KOPT-K1 (cell line): ENCODE results near the gene TRIM17.

ENCODE experiments used
- H3K27ac ChIP-seq: fragments of 200-600 bp; sonication (generic); 2 replicates; pipeline ENCODE4 v1.5.1; 2016; ENCODE audit warnings: antibody characterized with exemption, mild to moderate bottlenecking, low read depth, low read length; ENCODE audit not compliant: poor library complexity, severe bottlenecking
- H3K36me3 ChIP-seq: fragments of 200-600 bp; sonication (generic); 2 replicates; pipeline ENCODE4 v1.5.1; 2017; ENCODE audit warnings: antibody characterized with exemption, mild to moderate bottlenecking, low read length, moderate library complexity; ENCODE audit not compliant: insufficient read depth
- H3K9me3 ChIP-seq: fragments of 200-600 bp; sonication (generic); 2 replicates; pipeline ENCODE4 v1.5.1; 2017; ENCODE audit warnings: antibody characterized with exemption, low read length, mild to moderate bottlenecking; ENCODE audit not compliant: insufficient read depth, poor library complexity, severe bottlenecking

Gene TRIM17

DNA sequence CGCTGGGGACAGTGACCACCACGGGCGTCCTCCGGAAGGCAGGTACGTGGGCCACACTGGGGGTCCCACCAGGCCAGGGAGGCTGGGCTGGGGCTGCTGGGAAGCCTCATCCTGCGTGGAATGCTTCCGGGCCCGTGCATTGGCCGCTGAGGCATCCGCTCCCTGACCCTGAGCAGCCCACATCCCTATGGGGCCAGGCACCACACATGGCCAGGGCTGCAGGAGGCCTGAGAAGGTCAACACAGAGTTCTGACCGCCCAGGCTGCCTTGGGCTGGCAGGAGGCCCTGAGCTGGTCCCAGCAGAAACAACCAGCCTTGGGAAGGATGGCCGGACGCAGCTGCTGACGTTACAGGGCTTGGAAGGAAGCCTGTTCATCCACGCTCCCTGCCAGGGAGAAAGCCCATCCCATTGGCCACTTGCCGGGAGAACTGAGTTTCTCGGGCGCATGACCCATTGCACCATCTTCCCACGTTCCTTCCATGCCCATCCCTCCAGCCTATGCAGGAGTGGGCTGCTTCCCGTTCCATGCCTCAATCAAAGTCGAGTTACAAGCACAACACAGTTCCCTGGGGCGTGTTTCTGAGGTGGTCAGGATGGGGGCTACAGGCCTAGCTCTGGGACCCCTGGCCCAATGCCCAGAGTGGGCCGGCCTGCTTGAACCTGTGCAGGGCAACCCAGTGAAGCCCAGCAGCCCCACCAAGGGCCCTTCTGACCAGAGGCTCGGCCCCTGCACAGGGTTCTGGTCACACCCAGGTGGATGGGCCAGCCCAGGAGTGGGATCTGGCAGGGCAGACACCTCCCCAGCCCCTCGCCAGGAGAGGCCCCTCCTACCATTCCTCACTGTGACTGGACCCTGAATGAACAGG, 41.7 kb downstream of the TRIM17 start:
- Histone ChIP-seq H3K27ac (no peak overlapping the region), H3K9me3 (no peaks in the 10 kb centered on the region), H3K36me3 (no peaks in the 10 kb centered on the region)

GRCh38 chr1:228373681-228374571, 42.7 kb downstream of the TRIM17 start:
- Histone ChIP-seq H3K9me3 (no peaks in the 10 kb centered on the region), H3K36me3 (no peaks in the 10 kb centered on the region), H3K27ac (no peak overlapping the region)

DNA sequence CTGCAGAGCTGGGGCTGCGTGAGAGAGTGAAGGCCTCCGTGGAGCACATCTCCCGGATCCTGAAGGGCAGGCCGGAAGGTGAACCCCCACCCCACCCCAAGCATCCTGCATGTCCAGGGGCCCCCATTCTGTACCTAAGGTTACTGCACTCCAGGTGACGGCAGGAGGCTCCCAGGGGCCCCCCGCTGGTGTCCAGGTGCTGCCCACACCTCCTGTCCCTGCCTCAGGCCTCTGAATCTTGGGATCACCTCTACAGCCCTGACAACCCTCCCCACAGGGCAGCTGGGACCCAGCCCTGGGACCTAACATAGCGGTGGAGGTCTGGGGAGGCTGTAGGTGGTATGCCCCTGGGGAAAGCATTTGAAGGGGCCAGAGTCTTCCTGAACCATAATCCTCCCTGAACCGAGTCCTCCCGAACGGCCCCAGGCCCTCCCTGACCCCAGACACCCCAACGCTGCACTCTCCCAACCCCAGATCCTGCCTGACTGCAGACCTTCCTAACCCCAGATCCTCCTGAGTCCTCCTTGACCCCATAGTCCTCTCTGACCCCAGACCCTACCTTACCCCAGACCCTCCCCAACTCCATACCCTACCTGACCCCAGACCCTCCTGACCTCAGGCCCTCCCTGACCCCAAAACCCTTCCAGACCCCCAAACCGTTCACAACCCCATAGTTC, 43.5 kb downstream of the TRIM17 start:
- Histone ChIP-seq H3K27ac (no peak overlapping the region), H3K9me3 (no peaks in the 10 kb centered on the region), H3K36me3 (no peaks in the 10 kb centered on the region)

DNA sequence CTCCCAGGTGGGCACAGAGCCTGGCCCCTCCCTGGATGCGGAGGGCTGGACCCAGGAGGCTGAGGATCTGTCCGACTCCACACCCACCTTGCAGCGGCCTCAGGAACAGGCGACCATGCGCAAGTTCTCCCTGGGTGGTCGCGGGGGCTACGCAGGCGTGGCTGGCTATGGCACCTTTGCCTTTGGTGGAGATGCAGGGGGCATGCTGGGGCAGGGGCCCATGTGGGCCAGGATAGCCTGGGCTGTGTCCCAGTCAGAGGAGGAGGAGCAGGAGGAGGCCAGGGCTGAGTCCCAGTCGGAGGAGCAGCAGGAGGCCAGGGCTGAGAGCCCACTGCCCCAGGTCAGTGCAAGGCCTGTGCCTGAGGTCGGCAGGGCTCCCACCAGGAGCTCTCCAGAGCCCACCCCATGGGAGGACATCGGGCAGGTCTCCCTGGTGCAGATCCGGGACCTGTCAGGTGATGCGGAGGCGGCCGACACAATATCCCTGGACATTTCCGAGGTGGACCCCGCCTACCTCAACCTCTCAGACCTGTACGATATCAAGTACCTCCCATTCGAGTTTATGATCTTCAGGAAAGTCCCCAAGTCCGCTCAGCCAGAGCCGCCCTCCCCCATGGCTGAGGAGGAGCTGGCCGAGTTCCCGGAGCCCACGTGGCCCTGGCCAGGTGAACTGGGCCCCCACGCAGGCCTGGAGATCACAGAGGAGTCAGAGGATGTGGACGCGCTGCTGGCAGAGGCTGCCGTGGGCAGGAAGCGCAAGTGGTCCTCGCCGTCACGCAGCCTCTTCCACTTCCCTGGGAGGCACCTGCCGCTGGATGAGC, 44.3 kb downstream of the TRIM17 start:
- H3K27ac ChIP-seq, result no peak overlapping the region
- no peaks in the 10 kb centered on the region for H3K36me3 ChIP-seq
- H3K9me3 ChIP-seq, result no peaks in the 10 kb centered on the region

DNA sequence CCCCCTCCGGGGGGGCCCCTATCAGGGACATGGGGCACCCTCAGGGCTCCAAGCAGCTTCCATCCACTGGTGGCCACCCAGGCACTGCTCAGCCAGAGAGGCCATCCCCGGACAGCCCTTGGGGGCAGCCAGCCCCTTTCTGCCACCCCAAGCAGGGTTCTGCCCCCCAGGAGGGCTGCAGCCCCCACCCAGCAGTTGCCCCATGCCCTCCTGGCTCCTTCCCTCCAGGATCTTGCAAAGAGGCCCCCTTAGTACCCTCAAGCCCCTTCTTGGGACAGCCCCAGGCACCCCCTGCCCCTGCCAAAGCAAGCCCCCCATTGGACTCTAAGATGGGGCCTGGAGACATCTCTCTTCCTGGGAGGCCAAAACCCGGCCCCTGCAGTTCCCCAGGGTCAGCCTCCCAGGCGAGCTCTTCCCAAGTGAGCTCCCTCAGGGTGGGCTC, 44.9 kb downstream of the TRIM17 start:
- Histone ChIP-seq H3K9me3 (no peaks in the 10 kb centered on the region), H3K27ac (no peak overlapping the region), H3K36me3 (no peaks in the 10 kb centered on the region)

- Histone ChIP-seq H3K36me3 (no peaks in the 10 kb centered on the region), H3K9me3 (no peaks in the 10 kb centered on the region)
Measured at GRCh38 chr1:228370941-228371740, 45.5 kb downstream of the TRIM17 start.

GRCh38 chr1:228370439-228370940, 46.2 kb downstream of the TRIM17 start:
- Histone ChIP-seq H3K9me3 (no peaks in the 10 kb centered on the region), H3K36me3 (no peaks in the 10 kb centered on the region), H3K27ac (no peak overlapping the region)

More at GRCh38 chr1:228370941-228371740, 45.5 kb downstream of the TRIM17 start:
- H3K27ac ChIP-seq, result no peak overlapping the region

GRCh38 chr1:228369608-228370438, 46.8 kb downstream of the TRIM17 start:
- no peaks in the 10 kb centered on the region for H3K9me3 ChIP-seq
- no peak overlapping the region for H3K27ac ChIP-seq
- no peaks in the 10 kb centered on the region for H3K36me3 ChIP-seq

GRCh38 chr1:228368801-228369607, 47.7 kb downstream of the TRIM17 start:
- H3K27ac ChIP-seq, result no peak overlapping the region
- H3K36me3 ChIP-seq, result no peaks in the 10 kb centered on the region
- H3K9me3 ChIP-seq, result no peaks in the 10 kb centered on the region

GRCh38 chr1:228367798-228368791, 48.6 kb downstream of the TRIM17 start:
- Histone ChIP-seq H3K9me3 (no peaks in the 10 kb centered on the region), H3K36me3 (no peaks in the 10 kb centered on the region), H3K27ac (no peak overlapping the region)

GRCh38 chr1:228366866-228367741, 49.6 kb downstream of the TRIM17 start:
- Histone ChIP-seq H3K27ac (no peak overlapping the region), H3K36me3 (no peaks in the 10 kb centered on the region), H3K9me3 (no peaks in the 10 kb centered on the region)
